Coronary artery (tissue), 2 donors: ENCODE data around the gene BNIP1.

Experiments
- DNase-seq: peaks from one replicate; pipeline ENCODE4 v3.0.0-alpha.2; 2017; ENCODE audit warnings: low spot score
- H3K27ac ChIP-seq, 2 donors: fragments of 200-600 bp; sonication (generic); one replicate each; pipeline ENCODE4 v1.5.1; 2016 to 2019
- H3K4me3 ChIP-seq: fragments of 200-600 bp; sonication (generic); 2 replicates; pipeline ENCODE4 v1.5.1; 2016; ENCODE audit warnings: mild to moderate bottlenecking, moderate library complexity
- CTCF ChIP-seq: fragments of 200-600 bp; sonication (generic); IDR thresholded peaks from one replicate; pipeline ENCODE4 v1.5.1; 2019; ENCODE audit warnings: antibody characterized with exemption

BNIP1 gene

GRCh38 chr5:173200356-173200755, 56.0 kb downstream of the BNIP1 start:
- no peak for DNase-seq
- TF ChIP-seq CTCF = no peak
- Histone ChIP-seq H3K27ac (no peak overlapping the region), H3K4me3 (no peak overlapping the region)

GRCh38 chr5:173201636-173202265, 57.4 kb downstream of the BNIP1 start:
- no peak for DNase-seq

GRCh38 chr5:173202266-173202875, 58.0 kb downstream of the BNIP1 start:
- Histone ChIP-seq H3K4me3 (no peak overlapping the region), H3K27ac (no peak overlapping the region)
- TF ChIP-seq CTCF = no peak
- DNase-seq = no peak

More at GRCh38 chr5:173201636-173202265, 57.4 kb downstream of the BNIP1 start:
- Histone ChIP-seq H3K27ac (no peak overlapping the region), H3K4me3 (no peak overlapping the region)
- no peak for TF ChIP-seq CTCF

GRCh38 chr5:173204185-173204979, 60.1 kb downstream of the BNIP1 start:
- Histone ChIP-seq H3K27ac (no peak overlapping the region), H3K4me3 (no peak overlapping the region)
- TF ChIP-seq CTCF = no peak
- DNase-seq = no peak

- DNase-seq = no peak
- no peak for TF ChIP-seq CTCF
Observed at GRCh38 chr5:173205916-173206315, 61.6 kb downstream of the BNIP1 start.

GRCh38 chr5:173208296-173208695, 64.0 kb downstream of the BNIP1 start:
- Histone ChIP-seq H3K27ac (no peak overlapping the region), H3K4me3 (no peak overlapping the region)
- DNase-seq = no peak
- no peak for TF ChIP-seq CTCF

More at GRCh38 chr5:173205916-173206315, 61.6 kb downstream of the BNIP1 start:
- Histone ChIP-seq H3K4me3 (no peak overlapping the region), H3K27ac (no peak overlapping the region)
